Thymus (tissue), 11 donors: Measurements from ENCODE around the gene ZBTB22. TPM values are rescaled to one million over a fixed set of nuclear protein-coding genes. Genes with fewer than 3 reads are reported as not detected.

ENCODE experiments used
- DNase-seq, 9 donors: peaks; one replicate each; pipeline ENCODE4 v3.0.0-alpha.2; 2013; ENCODE audit warnings: low spot score in 9 of 9, low read depth in 6 of 9, missing footprints in 1 of 9
- H3K27ac ChIP-seq, 2 donors: one replicate each; pipeline ENCODE4 v1.5.1; 2013; ENCODE audit warnings: control low read depth in 1 of 2, low read depth in 1 of 2, low read length in 1 of 2, mild to moderate bottlenecking in 1 of 2, moderate library complexity in 1 of 2
- H3K27me3 ChIP-seq, 2 donors: one replicate each; pipeline ENCODE4 v1.5.1; 2013; ENCODE audit warnings: low read length in 1 of 2; ENCODE audit not compliant: control insufficient read depth in 2 of 2, insufficient read depth in 1 of 2
- H3K36me3 ChIP-seq, 2 donors: one replicate each; pipeline ENCODE4 v1.5.1; 2013; ENCODE audit warnings: low read length in 1 of 2, mild to moderate bottlenecking in 1 of 2, moderate library complexity in 1 of 2; ENCODE audit not compliant: control insufficient read depth in 2 of 2, insufficient read depth in 2 of 2
- H3K4me1 ChIP-seq, 2 donors: one replicate each; pipeline ENCODE4 v1.5.1; 2013; ENCODE audit warnings: low read length in 2 of 2; ENCODE audit not compliant: control insufficient read depth in 2 of 2, insufficient read depth in 2 of 2
- H3K4me3 ChIP-seq, 2 donors: one replicate each; pipeline ENCODE4 v1.5.1; 2013; ENCODE audit warnings: low read length in 2 of 2, control low read depth in 1 of 2, mild to moderate bottlenecking in 1 of 2
- H3K9me3 ChIP-seq, 2 donors: one replicate each; pipeline ENCODE4 v1.5.1; 2013; ENCODE audit warnings: low read length in 1 of 2, mild to moderate bottlenecking in 1 of 2; ENCODE audit not compliant: control insufficient read depth in 2 of 2, insufficient read depth in 1 of 2
- WGBS: extraction: QIAGEN DNeasy Blood & Tissue Kit; methylation state at CpG from one replicate; pipeline ENCODE4 v1.1.7; 2013; 5-methylcytosine and 5-hydroxymethylcytosine counted together
- polyA plus RNA-seq: library from polyadenylated mRNA; stranded (reverse); fragments of 200-250 nt; gene quantifications from one replicate; pipeline ENCODE4 v1.2.3, GENCODE V29; 2013
- total RNA-seq: library from RNA; stranded (reverse); fragments of 120-200 nt; gene quantifications from one replicate; pipeline ENCODE4 v1.2.4, GENCODE V29; 2013
- donor health status: healthy.

The ZBTB22 gene
- total and polyA plus RNA-seq, 2 donors = 10.3 to 15.5 TPM

DNA sequence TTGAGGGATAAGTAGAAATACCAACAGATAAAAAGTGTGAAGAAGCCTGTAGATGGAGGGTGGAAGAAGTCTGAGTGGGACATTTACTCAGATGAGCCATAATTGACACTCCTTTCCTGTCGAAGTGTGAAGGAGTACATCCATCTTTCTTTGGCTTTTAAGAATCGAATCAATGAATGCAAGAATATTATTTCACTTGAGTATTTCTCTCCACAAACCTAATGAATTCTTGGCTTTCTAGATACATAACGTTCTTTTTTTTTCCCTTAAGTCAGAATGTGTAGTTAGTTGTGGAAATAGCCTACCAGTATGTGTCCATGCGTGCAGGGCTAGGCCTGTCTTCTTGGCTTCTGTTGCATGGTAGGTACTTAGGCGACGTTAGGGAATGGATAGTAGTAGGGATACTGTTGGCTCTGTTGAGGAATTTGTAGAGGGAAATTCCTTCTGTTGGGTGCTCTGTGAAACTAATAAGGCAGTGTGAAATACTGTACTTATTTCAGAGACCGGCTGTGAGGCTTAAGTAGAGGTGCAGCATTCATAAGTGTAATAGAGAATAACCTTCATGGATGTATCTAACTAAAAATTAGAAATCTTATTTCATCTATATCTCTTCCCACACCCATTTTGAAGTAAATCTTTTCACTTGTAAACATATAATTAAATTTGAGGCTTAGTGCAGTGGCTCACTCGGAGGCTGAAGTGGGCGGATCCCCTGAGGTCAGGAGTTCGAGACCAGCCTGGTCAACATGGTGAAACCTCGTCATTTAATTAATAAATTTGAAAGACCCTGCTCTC is 44.2 kb downstream of the ZBTB22 start:
- WGBS = 84% methylated on average over 11 of the region's 11 CpGs
- H3K27ac ChIP-seq = peak overlapping the region in 1 of 2 donors; percentile 10

DNA sequence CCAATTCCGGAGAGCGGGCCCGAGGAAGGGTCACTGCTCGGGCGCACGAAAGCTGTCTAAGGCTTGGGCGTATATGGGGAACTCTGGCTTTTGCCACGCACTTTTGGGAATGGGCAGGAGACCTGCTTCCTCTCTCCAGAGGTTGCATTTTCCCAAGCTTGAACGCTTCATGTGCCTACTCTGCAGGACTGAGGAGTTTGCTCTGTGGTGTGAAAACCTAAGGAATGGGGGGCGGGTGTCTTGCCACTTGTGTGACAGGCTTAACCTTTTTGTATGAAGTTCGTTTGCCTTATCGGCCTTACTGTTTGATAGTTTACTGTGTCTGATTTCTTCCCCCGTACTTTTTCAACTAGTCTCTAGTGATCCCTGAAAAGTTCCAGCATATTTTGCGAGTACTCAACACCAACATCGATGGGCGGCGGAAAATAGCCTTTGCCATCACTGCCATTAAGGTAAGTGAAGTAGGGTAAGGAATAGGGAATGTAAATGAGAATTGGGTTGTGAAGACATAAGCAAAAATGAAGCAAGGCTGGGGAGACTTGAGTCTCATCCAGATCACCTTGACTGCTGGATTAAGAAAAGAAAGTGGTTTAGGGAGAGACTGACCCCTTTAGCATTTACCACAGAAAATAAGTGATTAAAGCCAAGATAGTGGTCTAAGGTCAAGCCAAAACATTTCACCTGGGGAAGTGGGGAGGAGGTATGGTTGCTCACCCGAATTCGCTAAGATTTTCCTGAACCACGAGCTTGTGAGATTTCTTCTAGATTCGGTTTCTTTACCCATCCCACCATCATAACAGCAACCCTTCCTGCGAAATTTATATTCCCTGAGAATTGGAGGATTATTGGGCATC is 45.0 kb downstream of the ZBTB22 start:
- Histone ChIP-seq H3K27ac (peak overlapping the region; percentile 87 to 94), H3K9me3 (no peaks in the 10 kb centered on the region), H3K27me3 (no peaks in the 10 kb centered on the region), H3K36me3 (peaks cover 35 to 60% of the 10 kb centered on the region in 2 donors), H3K4me1 (peaks cover 27 to 53% of the 10 kb centered on the region in 2 donors), H3K4me3 (peak overlapping the region; percentile 90)
- DNase-seq = no peak
- 20% methylated on average over 22 of the region's 22 CpGs for WGBS

More for the DNA sequence above, 44.2 kb downstream of the ZBTB22 start:
- H3K4me1 ChIP-seq = peaks cover 34 to 62% of the 10 kb centered on the region in 2 donors
- H3K4me3 ChIP-seq = peak overlapping the region; percentile 90
- H3K36me3 ChIP-seq = peaks cover 30 to 57% of the 10 kb centered on the region in 2 donors
- no peaks in the 10 kb centered on the region for H3K27me3 ChIP-seq
- H3K9me3 ChIP-seq = no peaks in the 10 kb centered on the region
- no peak for DNase-seq

DNA sequence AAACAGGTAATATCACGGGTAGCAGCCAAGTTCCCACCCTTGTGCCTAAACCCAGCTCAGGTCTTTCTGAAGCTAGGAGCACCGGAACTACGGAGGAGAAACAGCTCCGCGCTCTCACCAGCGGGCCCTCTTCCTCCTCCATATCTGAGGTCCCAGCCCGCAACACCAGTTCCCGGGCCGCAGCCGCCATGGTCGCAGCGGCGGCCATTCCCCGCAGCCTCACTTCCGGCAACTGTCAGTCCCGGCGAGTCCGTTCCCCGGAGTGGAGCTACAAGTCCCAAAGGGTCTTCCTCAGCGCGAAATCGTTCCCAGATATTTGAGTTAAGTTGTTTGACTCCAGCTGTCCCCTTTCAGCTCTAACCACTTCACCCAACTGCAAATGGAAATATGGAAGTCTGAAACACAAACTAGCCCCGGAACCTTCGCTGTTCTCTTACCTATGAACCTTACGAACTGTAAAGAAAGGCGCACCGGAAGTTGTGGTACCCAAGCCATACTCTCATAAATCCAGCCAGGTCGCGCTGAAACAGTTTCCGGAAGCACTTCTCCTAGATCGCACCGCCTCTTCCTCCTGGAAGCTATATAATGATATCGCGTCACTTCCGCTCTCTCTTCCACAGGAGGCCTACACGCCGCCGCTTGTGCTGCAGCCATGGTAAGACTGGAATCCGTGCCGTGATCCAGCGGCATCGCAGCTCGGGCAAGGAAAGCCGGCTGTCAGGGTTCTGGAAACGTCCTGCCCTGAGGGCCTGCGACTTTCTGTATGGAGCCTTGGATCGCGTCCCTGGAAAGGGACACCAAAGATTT is 45.9 kb downstream of the ZBTB22 start, which contains the start of the genes RPS18 and VPS52:
RPS18 (plus strand) TSS at position 608 of the 807 bp plus-strand sequence; CDS start at position 653, 45 bp downstream.
VPS52 (minus strand) TSS at position 409 of the 807 bp plus-strand sequence; CDS start at position 208, 201 bp downstream.
- Histone ChIP-seq H3K4me1 (peaks cover 27 to 49% of the 10 kb centered on the region in 2 donors), H3K27me3 (no peaks in the 10 kb centered on the region), H3K9me3 (no peaks in the 10 kb centered on the region), H3K36me3 (peaks cover 43 to 67% of the 10 kb centered on the region in 2 donors), H3K4me3 (peak within 1 kb of the TSS; percentile 90), H3K27ac (peak within 1 kb of the TSS; percentile 94 to 98)
- peak; percentile 96 to 100 (median 99) for DNase-seq
- WGBS = under 1% methylated on average over 48 of the region's 48 CpGs

DNA sequence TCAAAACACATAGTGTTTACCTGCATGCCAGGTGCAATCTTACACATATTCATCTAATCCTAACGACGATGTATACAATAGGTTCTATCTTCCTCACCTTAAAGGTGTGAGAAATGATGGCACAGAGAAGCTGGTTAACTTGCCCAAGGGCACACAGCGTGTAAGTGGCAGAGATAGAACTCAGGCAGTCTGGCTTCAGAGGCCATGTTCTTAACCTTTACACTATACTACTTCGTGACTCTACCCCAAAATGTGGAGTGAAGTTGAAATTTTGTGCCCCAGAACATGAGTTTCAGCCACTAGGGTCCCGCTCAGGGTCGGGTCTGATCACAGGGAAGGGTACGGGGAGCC is 46.5 kb downstream of the ZBTB22 start:
- Histone ChIP-seq H3K4me3 (peak overlapping the region; percentile 90), H3K9me3 (no peaks in the 10 kb centered on the region), H3K27me3 (no peaks in the 10 kb centered on the region), H3K27ac (peak overlapping the region; percentile 94 to 98), H3K4me1 (peaks cover 23 to 43% of the 10 kb centered on the region in 2 donors), H3K36me3 (peaks cover 49 to 67% of the 10 kb centered on the region in 2 donors)
- no peak for DNase-seq
- WGBS = 5% methylated on average over 7 of the region's 7 CpGs

Other genes with a start within 250 kb of the ZBTB22 start
- gene HLA-DPA1, start 244.1 kb downstream of the ZBTB22 start, total RNA-seq = 700 TPM
- 332 TPM for gene HLA-DPA1, start 244.1 kb downstream of the ZBTB22 start, polyA plus RNA-seq
- 306 TPM for gene HLA-DPB1, start 241.8 kb downstream of the ZBTB22 start, total RNA-seq
- 575 TPM for gene HLA-DPB1, start 241.8 kb downstream of the ZBTB22 start, polyA plus RNA-seq
- 2.1 TPM for gene COL11A2, start 125.3 kb downstream of the ZBTB22 start, total RNA-seq
- gene COL11A2, start 125.3 kb downstream of the ZBTB22 start, polyA plus RNA-seq = 5.5 TPM
- 19.4 TPM for gene RXRB, start 117.1 kb downstream of the ZBTB22 start, total RNA-seq
- 60.7 TPM for gene RXRB, start 117.1 kb downstream of the ZBTB22 start, polyA plus RNA-seq
- 32.1 TPM for gene SLC39A7, start 116.9 kb downstream of the ZBTB22 start, total RNA-seq
- 43.0 TPM for gene SLC39A7, start 116.9 kb downstream of the ZBTB22 start, polyA plus RNA-seq
- gene HSD17B8, start 113.1 kb downstream of the ZBTB22 start, total RNA-seq = 31.3 TPM
- 15.7 TPM for gene HSD17B8, start 113.1 kb downstream of the ZBTB22 start, polyA plus RNA-seq
- 35.0 TPM for gene RING1, start 109.2 kb downstream of the ZBTB22 start, total RNA-seq
- gene RING1, start 109.2 kb downstream of the ZBTB22 start, polyA plus RNA-seq = 62.6 TPM
- 26.3 TPM for gene VPS52, start 45.9 kb downstream of the ZBTB22 start, total RNA-seq
- gene VPS52, start 45.9 kb downstream of the ZBTB22 start, polyA plus RNA-seq = 59.0 TPM
- gene RPS18, start 45.7 kb downstream of the ZBTB22 start, total RNA-seq = 5,201 TPM
- 5,710 TPM for gene RPS18, start 45.7 kb downstream of the ZBTB22 start, polyA plus RNA-seq
- gene B3GALT4, start 40.6 kb downstream of the ZBTB22 start, total RNA-seq = 9.0 TPM
- 14.9 TPM for gene B3GALT4, start 40.6 kb downstream of the ZBTB22 start, polyA plus RNA-seq
- 48.6 TPM for gene WDR46, start 28.5 kb downstream of the ZBTB22 start, total RNA-seq
- 68.6 TPM for gene WDR46, start 28.5 kb downstream of the ZBTB22 start, polyA plus RNA-seq
- 92.8 TPM for gene PFDN6, start 28.1 kb downstream of the ZBTB22 start, total RNA-seq
- 171 TPM for gene PFDN6, start 28.1 kb downstream of the ZBTB22 start, polyA plus RNA-seq
- gene RGL2, start 18.8 kb downstream of the ZBTB22 start, total RNA-seq = 19.9 TPM
- gene RGL2, start 18.8 kb downstream of the ZBTB22 start, polyA plus RNA-seq = 120 TPM
- gene TAPBP, start 3.7 kb downstream of the ZBTB22 start, total RNA-seq = 37.7 TPM
- gene TAPBP, start 3.7 kb downstream of the ZBTB22 start, polyA plus RNA-seq = 57.0 TPM
- 45.0 TPM for gene DAXX, start 5.2 kb upstream of the ZBTB22 start, total RNA-seq
- 48.1 TPM for gene DAXX, start 5.2 kb upstream of the ZBTB22 start, polyA plus RNA-seq
- gene KIFC1, start 74.1 kb upstream of the ZBTB22 start, total RNA-seq = 34.3 TPM
- gene KIFC1, start 74.1 kb upstream of the ZBTB22 start, polyA plus RNA-seq = 5.5 TPM
- gene PHF1, start 93.3 kb upstream of the ZBTB22 start, total RNA-seq = 16.3 TPM
- gene PHF1, start 93.3 kb upstream of the ZBTB22 start, polyA plus RNA-seq = 141 TPM
- gene CUTA, start 100.4 kb upstream of the ZBTB22 start, total RNA-seq = 136 TPM
- gene CUTA, start 100.4 kb upstream of the ZBTB22 start, polyA plus RNA-seq = 199 TPM
- gene SYNGAP1, start 102.3 kb upstream of the ZBTB22 start, total RNA-seq = 3.0 TPM
- 26.7 TPM for gene SYNGAP1, start 102.3 kb upstream of the ZBTB22 start, polyA plus RNA-seq
- gene ZBTB9, start 136.8 kb upstream of the ZBTB22 start, total RNA-seq = 5.7 TPM
- gene ZBTB9, start 136.8 kb upstream of the ZBTB22 start, polyA plus RNA-seq = 9.0 TPM